Measurements from ENCODE around the gene TNNT2. TPM values are rescaled to one million over a fixed set of nuclear protein-coding genes. Genes with fewer than 3 reads are reported as not detected.

TNNT2 gene
- polyA plus RNA-seq, 4 donors, result 58.6 to 74.7 (median 59.0) TPM

DNA sequence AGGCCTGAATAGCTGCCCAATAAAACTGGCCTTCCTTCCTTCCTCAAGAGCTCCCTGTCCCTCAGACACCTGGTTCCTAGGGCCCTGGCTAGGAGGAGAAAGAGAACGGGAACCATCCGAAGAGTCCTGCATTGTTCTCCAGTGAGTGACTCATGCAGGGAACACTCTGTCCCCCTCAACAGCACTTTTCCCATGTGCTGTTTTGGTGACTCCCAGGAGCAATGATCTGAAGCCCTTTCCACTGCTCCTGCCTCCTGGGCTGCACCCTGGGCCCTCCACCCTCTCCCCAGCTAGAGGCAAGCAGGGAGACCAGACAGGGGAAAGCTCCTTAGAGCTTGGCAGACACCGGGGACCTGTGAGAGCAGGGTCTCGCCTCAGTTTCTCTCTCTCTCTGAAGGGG is 18.9 kb downstream of the TNNT2 start:
- DNase-seq (ENCODE audit: low read depth in 4 of 4, low spot score in 3 of 4), result no peak

DNA sequence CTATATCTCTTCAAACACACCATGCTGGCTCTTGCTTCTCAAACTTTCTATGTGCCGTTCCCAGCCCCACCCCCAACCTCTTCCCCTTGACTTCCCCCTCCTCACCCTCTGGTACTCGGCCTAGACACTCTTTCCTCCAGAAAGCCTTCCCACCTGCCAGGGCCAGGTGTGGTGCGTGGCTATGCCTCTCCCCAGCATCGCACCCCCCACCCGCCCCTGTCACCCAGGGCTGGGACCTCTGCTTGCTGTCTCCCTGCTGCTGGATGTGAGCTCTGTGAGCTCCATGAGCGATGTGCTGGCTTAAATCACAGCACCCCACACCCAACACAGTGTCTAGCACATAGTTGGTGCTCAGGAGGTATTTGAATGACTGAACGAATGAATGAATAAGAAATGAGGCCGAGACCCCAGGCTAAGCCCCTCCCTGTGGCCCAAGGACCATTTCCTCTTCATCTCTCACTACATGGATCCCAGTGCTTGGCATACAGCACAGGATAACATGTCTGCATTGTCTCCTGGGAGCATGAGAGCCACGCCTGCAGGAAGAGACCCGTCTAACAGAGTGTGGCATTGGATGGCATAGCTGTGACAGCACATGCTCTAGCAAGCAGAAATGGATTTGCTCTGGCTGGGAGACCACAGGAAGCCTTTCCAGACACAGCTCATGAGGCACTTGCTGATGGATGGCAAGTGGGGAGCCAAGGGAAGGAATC is 19.7 kb downstream of the TNNT2 start:
- no peak for DNase-seq (ENCODE audit: low read depth in 4 of 4, low spot score in 3 of 4)

DNA sequence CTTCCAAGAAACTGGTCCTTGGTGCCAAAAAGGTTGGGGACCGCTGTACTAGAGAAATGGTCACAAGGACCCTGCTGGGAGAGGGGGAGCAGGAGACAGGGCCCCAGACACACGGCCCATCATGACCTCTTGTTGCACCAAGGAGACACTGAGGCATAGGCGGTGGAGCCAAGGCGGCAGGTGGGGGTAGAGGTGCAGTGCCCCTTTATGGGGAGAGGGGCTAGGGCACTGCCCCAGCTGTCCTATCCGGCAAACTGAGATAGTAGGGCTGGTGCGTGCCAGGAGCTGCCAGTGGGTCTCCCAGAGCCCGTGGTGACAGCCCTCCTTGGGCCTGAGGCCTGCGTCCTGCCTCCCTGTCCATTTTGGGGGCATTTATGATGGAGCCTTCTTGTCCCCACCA is 20.3 kb downstream of the TNNT2 start:
- no peak for DNase-seq (ENCODE audit: low read depth in 4 of 4, low spot score in 3 of 4)

DNA sequence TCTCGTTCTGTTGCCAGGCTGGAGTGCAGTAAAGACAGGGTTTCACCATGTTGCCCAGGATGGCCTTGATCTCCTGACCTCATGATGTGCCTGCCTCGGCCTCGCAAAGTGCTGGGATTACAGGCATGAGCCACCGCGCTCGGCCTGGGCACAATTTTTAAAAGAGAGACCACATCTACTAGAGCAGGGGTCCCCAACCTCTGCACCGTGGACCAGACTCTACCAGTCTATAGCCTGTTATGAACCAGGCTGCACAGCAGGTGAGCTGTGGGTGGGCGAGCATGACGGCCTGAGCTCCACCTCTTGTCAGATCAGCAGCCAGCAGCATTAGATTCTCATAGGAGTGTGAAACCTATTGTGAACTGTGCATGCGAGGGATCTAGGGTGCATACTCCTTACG is 20.8 kb downstream of the TNNT2 start:
- DNase-seq (ENCODE audit: low read depth in 4 of 4, low spot score in 3 of 4), result no peak

DNA sequence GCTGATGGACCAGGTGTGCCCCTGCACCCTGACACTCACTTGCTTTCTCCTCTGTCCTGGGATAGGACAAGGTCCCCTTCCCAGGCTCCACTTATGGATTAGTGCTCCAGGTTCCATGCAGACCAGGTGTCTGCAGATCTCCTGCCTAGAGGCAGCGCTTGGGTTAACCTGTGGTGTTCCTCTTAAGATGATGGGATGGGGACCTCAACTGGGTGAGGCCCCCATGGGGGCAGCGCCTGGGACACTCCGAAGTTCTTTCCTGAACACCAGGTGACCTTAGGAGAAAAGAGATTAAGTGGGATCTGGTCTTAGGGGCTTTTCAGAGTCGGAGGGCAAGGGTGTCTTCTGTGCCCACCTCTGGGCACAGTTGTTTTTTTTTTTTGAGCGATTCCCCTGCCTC is 21.2 kb downstream of the TNNT2 start:
- no peak for DNase-seq (ENCODE audit: low read depth in 4 of 4, low spot score in 3 of 4)

DNA sequence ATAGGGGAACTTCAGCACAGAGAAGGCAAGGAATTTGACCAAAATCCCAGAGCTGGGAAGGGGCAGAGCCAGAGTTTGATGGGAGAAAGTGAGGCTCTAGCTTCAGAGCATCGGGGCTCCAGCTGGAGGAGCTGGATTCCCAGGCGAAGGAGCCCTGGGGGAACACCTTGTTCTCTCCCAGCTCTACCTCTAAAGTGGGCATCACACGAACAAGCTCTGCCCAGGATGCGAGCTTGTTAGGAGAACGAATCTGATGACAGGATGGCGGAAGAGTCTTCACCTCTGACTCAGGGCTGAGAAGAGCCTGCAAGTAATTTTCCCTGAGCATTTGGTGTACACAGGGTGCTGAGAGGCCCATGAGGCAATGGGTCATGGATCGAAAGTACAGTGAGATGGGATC is 22.0 kb downstream of the TNNT2 start:
- DNase-seq (ENCODE audit: low read depth in 4 of 4, low spot score in 3 of 4), result no peak

DNA sequence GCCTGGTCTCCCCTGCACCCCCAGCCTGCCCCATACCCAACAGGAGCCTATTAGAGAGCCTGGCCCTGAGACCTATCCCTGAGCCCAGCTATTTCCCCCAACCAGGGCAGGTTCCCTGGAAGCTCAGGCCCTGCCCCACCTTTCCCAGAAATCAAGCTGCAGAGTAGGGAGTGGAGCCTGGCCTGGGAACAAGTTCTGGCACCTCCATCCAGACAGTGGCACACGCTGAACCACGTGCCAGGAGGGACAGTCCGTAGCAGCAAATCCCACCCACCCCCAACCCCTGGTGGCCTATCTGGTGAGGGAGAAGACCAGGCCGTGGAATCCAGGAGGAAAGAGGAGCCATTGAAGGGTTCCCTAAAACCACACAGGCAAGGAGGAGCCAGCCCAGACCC is 22.6 kb downstream of the TNNT2 start:
- no peak for DNase-seq (ENCODE audit: low read depth in 4 of 4, low spot score in 3 of 4)

DNA sequence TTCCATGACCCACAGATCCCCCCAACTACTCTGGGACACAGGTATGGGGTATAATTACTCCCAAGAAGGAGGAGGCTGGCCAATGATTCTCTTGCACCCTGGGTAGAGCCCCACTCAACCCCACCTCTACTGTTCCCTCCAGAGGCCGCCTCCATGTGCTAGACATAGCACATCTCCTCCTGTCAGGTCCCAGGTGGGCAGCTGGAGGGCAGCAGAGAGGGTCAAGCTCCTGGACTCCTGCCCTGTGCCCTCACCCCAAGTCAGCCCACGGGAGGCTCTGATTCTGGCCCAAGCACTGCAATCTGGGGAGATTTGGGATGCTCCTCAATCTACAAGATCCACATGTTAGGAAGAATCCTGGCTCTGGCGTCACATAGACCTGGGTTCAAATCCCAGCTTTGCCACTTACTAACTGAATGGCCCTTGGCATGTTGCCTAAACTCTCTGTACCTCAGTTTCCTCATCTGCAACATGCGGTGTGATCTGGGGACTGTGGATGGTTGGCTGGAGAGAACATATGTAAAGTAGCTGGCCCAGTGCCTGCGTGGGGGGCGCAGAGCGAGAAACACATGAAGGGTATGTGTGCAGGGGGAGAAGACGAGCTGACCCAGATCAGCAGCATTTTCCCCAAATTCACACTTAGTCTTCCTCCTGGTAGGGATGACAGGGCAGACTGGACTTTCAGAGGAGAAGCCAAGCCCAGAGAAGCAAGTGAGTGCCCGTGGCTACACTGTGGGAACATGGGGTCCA is 23.2 kb downstream of the TNNT2 start:
- DNase-seq (ENCODE audit: low read depth in 4 of 4, low spot score in 3 of 4), result no peak

DNA sequence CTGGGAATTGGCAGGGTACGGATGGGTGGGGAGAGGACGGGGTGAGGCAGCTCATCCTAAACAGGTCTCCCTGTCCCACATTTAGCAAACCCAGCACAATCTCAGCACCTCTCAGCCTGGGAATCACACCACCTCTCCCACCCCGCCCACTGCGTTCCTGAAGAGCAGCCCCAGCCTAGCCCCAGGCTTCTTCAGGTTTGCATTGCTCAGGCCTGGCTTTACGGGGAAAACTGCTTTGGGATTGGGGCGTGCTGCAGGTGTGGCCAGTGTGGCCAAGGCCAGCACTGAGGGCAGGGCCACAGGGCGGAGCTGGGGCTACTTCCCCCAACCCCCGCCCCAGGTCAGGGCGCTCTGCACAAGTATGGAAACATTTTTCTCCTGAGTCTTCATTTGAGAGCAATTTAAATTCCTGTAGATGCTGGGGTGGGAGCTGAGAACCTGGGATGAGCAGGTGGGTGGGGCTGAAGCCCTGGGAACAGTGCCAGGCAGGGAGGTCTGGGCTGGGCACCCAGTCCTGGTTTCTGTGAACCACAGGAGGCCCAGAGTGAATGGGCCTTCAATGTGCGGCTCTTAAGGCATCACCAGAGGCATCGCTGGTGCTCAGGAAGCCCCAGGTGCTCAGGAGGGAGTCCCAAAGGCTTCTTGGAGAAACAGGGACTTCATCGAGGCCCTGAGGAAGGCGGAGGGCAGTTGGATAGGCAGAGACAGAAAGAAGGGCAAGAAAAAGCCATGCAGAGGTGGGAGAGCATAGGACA is 24.1 kb downstream of the TNNT2 start:
- no peak for DNase-seq (ENCODE audit: low read depth in 4 of 4, low spot score in 3 of 4)

DNA sequence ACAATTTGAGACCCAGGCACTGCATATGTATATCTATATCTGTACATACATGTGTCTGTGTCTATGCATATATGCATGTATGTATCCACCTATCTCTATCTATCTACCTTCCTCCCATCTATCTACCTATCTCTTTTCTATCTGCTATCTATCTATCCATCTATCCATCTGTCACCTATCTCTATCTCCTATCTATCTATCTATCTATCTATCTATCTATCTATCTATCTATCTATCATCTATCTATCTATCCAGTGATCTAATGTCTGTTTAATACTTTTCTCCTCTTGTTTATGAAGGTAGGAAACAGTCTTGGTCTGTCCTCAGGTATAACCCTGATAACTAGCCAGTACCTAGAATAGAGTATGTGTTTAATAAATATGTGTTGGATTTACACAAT is 25.9 kb downstream of the TNNT2 start:
- DNase-seq (ENCODE audit: low read depth in 4 of 4, low spot score in 3 of 4), result no peak

DNA sequence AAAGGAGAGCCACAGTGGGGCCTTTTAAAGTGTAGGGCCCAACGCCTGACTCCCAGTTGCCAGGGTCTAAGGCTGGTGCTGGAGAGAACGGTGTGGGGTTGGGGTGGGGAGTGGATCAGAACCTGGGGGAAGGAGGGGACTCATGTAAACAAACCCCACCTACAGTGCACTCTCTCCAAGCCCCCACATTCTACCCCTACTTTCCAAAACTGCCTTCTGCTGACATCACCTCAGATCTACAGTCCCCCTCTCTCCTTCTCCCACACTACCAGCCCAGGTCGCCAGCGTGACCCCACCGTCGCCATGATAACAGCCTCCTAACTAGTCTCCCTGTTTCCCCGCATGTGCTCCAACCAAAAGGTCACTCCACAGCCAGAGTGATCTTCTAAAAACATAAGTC is 26.6 kb downstream of the TNNT2 start:
- no peak for DNase-seq (ENCODE audit: low read depth in 4 of 4, low spot score in 3 of 4)

DNA sequence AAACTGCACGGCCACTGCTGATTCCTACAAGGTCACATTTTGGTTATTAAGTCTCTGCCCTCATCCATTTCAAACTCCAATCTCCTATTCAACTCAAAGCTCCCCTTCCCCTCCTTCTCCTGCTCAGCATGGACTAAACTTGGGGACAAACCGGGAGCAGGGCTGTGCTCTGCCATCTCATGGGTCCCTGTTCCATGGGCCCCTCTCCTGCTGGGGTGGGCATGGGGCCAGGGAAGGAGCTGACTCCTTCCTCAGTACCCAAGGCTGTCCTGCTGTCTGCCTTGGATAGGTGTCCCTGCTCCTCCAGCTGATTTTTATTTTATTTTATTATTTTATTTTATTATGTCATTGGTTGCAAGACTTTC is 27.1 kb downstream of the TNNT2 start:
- DNase-seq (ENCODE audit: low read depth in 4 of 4, low spot score in 3 of 4), result no peak

DNA sequence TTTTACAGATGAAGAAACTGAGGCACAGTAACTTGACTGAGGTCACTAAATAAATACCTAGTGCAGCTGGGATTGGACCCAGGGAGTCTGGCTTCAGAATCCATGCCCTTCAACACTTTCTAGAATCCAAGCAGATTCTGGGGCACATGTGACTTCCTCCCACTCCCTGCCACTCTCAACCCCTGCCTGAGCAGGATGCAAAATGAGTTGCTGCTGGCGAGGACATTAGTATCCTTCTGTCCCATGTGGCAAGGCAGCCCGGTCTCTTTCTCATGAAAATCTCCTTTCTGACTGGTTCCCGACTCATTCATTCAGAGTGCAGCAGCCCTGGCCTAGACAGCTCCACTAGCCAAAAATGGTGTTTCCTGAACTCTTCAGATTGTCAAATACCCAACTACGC is 28.4 kb downstream of the TNNT2 start:
- no peak for DNase-seq (ENCODE audit: low read depth in 4 of 4, low spot score in 3 of 4)

DNA sequence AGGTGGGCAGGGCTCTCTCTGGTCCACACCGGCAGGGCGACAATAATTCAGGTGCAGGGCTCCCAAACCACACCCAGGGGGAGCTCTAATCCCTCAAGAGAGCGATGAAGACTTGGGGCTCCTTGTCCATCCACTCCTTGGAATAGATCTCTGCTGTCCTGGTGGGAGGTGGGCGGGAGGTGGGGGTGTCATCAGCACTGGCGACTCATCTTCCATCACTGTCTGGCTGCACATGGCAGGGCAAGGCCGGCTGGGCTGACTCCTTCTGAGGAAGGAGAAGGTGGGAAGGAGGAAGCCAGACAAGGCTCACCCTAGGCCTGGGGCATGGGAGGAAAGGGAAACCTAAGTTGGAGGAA is 29.3 kb downstream of the TNNT2 start:
- peak; percentile 26 to 48 (median 36) for DNase-seq (ENCODE audit: low read depth in 4 of 4, low spot score in 3 of 4)

DNA sequence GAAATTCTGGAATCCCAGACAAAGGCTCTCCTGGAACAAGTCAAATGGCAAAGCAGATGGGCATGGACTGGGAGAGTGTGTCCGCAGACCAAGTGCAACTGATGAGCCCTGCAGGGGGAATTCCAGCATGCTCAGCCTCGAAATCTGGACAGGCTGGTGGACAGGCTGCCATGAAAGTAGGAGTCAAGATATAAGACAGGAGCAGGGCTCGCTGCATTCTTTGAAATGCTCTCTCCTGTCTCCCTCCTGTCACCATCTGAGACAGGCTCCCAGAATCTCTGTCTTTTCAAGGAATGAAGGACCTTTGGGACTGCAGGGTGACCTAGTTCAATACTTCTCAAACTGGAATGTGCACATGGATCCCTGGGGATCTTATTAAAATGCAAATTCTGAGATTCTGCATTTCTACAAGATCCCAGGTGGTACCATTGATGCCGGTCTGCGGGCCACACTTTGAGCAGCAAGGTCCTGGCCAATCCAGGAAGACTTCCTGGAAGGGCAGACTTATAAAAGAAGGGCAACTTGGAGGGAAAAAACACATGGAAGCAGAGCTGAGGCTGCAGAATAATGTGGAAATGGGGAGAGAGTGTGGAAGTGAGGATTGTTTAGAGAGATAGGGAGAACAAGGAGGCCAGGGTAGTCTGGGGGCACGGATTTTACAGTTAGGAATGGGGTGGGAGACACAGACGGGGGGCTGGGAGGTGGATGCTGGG is 29.8 kb downstream of the TNNT2 start:
- DNase-seq (ENCODE audit: low read depth in 4 of 4, low spot score in 3 of 4), result no peak

DNA sequence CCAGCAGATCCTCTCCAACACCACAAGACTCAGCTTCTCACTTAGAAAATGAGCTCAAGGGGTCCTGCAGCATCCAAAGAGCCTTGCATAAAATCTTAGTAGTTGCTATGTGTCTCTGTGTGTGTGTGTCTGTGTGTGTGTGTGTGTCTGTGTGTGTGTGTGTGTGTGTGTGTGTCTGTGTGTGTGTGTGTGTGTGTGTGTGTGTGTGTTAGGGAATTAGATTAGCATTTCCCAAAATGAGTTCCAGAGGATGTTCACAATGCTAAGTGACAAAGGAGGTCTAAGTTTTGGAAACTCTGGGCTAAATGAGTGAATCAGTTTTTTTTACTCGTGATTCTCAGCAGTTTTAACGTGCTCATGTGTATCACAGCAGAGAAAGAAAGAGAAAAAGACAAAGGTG is 30.5 kb downstream of the TNNT2 start:
- no peak for DNase-seq (ENCODE audit: low read depth in 4 of 4, low spot score in 3 of 4)

DNA sequence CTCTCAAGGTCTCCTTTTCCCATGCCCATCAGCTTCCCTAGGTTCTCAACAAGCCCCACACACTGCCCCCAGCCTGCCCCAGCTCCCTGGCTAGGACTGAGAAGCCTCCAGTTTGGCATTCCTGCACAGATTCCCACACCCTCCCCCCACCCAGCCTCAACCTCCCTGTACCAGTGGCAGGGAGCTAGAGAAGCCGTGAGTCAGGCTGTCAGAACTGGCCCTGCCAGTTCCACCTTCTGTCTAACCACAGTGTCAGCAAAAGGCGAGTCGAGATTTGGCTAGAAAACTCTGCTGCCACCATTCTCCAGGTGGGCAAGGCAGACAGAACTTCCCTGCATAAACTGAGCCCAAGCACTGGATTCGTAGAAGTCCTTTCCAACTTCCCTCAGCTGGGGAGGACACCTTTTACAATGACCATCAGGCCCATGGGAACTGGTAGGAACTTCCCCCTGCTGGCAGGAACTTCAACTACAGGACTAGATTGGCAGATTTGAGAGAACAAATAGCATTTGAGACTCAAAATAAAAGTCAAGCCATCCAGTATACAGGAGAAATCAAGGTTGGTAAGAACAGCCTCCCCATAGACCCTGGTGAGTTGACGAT is 31.0 kb downstream of the TNNT2 start:
- DNase-seq (ENCODE audit: low read depth in 4 of 4, low spot score in 3 of 4), result peak in 1 of 4 donors; percentile 24

DNA sequence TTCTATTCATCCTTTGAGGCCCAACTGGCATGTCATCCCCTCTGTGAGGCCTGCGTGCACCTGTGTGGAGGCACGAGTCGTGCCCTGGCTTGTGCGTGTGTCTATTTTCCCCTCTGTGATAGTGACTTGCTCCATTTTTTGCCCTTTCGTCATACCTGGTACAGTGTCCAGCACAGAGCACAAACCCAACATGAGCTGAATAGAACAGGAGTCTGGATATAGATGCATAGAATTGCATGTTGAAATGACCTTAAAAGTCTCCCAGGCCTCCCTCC is 32.5 kb downstream of the TNNT2 start:
- no peak for DNase-seq (ENCODE audit: low read depth in 4 of 4, low spot score in 3 of 4)

DNA sequence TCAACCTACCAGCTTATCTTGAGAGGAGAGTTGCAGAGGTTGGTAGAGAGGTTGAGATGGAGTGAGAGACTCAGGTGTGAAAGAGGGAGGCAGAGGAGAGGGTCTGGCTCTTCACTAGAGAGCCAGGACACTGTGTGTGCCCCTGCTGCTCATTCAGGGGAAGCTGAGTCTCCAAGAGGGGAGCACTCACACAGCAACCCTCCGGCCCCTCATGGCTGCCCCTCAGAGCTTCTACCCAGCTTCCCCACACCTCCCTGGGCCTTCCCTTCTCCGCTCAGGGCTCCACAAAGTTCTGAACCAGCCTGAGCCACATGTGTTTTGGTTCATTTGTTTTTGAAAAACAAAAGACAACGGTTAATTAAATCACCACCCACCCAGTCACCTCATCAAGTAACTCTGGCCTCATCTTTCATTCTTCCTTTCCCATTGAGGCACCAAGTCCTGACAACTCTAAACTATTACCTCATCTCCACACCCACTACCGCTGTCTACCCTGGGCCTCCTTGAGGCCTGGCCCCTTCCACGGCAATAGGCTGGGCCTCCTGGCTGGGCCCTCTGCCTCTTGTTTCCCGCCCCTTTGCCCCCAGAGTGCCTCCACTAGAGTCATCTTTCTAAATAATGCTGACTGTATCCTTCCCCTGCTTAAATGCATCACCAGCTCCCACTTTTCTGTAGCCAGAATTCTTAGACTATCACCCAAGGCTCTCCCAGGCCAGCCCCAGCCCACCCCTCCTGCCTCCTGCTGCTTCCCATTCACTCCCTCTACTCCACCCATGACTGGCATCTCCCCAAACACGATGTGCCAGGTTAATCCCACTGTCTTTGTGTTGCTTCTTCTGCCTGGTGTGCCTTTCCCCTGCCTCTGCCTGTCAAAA is 33.0 kb downstream of the TNNT2 start:
- DNase-seq (ENCODE audit: low read depth in 4 of 4, low spot score in 3 of 4), result no peak

DNA sequence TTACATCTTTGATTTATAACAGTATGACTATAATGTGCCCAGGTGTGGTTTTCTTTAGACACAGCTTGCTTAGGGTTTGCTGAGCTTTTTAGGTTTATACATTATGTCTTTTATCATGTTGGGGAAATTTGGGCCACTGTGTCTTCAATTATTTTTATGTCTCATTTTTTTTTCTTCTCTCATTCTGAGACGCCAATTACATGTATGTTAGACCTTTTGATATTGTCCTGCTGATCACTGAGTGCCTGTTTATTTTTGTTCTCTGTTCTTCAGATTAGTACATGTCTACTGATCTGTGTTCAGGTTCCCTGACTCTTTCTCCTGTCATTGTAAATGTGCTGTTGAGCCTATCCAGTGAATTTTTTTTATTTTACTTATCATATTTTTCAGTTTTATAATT is 36.1 kb downstream of the TNNT2 start:
- DNase-seq (ENCODE audit: low read depth in 4 of 4, low spot score in 3 of 4), result no peak
